GM12878 (cell line): ENCODE measurements around the gene BATF3.

ENCODE experiments used
- POLR2A ChIP-seq: IDR thresholded peaks from 2 replicates; pipeline ENCODE4 v1.6.1; 2011; ENCODE audit warnings: low read depth, mild to moderate bottlenecking, low read length
- TF ChIP-seq, protein P1 (sequence below): fragments of 150-350 bp; IDR thresholded peaks from 2 replicates; pipeline ENCODE4 v1.6.1; 2016; ENCODE audit warnings: low read depth, low read length

DNA sequence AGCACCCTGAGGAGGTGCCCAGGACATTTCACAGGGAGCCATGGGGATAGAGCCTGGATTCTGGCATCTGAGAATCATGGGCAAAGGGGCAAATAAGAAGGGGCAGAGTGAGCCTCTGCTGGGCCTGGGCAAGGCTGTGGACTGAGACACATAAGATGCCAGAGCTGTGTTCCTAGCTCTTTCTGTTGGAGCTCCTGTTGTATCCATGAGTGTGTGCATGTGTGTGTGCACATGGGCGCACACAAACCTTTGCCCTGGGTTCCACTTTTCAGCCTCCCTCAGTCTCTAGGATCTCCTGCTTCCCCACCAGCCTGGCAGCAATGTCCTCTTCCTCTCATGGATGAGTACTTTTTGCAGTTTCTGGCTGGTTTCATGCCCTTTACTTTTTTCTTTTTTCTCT lies 47.0 kb downstream of the BATF3 start:
- TF ChIP-seq POLR2A: no peak
- TF ChIP-seq, protein P1, sequence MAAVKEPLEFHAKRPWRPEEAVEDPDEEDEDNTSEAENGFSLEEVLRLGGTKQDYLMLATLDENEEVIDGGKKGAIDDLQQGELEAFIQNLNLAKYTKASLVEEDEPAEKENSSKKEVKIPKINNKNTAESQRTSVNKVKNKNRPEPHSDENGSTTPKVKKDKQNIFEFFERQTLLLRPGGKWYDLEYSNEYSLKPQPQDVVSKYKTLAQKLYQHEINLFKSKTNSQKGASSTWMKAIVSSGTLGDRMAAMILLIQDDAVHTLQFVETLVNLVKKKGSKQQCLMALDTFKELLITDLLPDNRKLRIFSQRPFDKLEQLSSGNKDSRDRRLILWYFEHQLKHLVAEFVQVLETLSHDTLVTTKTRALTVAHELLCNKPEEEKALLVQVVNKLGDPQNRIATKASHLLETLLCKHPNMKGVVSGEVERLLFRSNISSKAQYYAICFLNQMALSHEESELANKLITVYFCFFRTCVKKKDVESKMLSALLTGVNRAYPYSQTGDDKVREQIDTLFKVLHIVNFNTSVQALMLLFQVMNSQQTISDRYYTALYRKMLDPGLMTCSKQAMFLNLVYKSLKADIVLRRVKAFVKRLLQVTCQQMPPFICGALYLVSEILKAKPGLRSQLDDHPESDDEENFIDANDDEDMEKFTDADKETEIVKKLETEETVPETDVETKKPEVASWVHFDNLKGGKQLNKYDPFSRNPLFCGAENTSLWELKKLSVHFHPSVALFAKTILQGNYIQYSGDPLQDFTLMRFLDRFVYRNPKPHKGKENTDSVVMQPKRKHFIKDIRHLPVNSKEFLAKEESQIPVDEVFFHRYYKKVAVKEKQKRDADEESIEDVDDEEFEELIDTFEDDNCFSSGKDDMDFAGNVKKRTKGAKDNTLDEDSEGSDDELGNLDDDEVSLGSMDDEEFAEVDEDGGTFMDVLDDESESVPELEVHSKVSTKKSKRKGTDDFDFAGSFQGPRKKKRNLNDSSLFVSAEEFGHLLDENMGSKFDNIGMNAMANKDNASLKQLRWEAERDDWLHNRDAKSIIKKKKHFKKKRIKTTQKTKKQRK: no peak
